ENCODE measurements around the gene TRNT1.

The TRNT1 gene

GRCh38 chr3:3084890-3085289 lies 41.9 kb upstream of the TRNT1 start:
- Histone ChIP-seq H3K4me1 (ENCODE audit: insufficient read depth, poor library complexity, severe bottlenecking) (no peaks in the 10 kb centered on the region), H3K4me3 (ENCODE audit: severe bottlenecking) (no peak overlapping the region), H3K36me3 (ENCODE audit: low read depth) (no peaks in the 10 kb centered on the region), H3K27me3 (ENCODE audit: insufficient read depth, poor library complexity, severe bottlenecking) (no peaks in the 10 kb centered on the region), H3K27ac (ENCODE audit: poor library complexity, severe bottlenecking) (no peak overlapping the region), H3K9me3 (ENCODE audit: severe bottlenecking) (no peaks in the 10 kb centered on the region)
- no peak for DNase-seq (ENCODE audit: low spot score)
- TF ChIP-seq, protein P1, sequence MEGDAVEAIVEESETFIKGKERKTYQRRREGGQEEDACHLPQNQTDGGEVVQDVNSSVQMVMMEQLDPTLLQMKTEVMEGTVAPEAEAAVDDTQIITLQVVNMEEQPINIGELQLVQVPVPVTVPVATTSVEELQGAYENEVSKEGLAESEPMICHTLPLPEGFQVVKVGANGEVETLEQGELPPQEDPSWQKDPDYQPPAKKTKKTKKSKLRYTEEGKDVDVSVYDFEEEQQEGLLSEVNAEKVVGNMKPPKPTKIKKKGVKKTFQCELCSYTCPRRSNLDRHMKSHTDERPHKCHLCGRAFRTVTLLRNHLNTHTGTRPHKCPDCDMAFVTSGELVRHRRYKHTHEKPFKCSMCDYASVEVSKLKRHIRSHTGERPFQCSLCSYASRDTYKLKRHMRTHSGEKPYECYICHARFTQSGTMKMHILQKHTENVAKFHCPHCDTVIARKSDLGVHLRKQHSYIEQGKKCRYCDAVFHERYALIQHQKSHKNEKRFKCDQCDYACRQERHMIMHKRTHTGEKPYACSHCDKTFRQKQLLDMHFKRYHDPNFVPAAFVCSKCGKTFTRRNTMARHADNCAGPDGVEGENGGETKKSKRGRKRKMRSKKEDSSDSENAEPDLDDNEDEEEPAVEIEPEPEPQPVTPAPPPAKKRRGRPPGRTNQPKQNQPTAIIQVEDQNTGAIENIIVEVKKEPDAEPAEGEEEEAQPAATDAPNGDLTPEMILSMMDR (IDR thresholded peaks at IDR 0.05; ENCODE audit: poor library complexity, severe bottlenecking): no peak
- ATAC-seq (ENCODE audit: low read depth): no peak

DNA sequence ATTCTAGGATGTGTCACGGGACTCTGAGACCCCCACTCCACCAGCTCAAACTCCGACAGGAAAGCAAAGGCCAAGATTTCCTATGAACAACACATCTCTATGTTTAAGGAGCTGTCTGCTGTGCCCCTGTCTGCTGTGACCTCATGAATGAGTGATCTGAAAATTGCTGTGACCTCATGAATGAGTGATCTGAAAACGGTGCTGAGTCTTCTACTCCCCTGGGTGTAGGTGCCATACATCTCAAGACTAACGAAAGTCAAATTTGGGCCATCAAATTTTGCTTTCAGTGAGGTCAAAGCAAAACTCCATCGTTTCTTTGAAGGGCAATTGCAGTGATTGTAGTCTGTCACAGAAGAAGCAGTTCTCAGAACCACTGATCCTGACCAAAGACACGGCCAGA lies 41.0 kb upstream of the TRNT1 start:
- DNase-seq (ENCODE audit: low spot score) (no peak), ATAC-seq (ENCODE audit: low read depth) (no peak)
- H3K27me3 ChIP-seq (ENCODE audit: insufficient read depth, poor library complexity, severe bottlenecking): no peaks in the 10 kb centered on the region
- H3K4me1 ChIP-seq (ENCODE audit: insufficient read depth, poor library complexity, severe bottlenecking): no peaks in the 10 kb centered on the region
- H3K4me3 ChIP-seq (ENCODE audit: severe bottlenecking): no peak overlapping the region
- H3K27ac ChIP-seq (ENCODE audit: poor library complexity, severe bottlenecking): no peak overlapping the region
- TF ChIP-seq, protein P1 (IDR thresholded peaks at IDR 0.05; ENCODE audit: poor library complexity, severe bottlenecking): no peak
- H3K9me3 ChIP-seq (ENCODE audit: severe bottlenecking): no peaks in the 10 kb centered on the region
- no peaks in the 10 kb centered on the region for H3K36me3 ChIP-seq (ENCODE audit: low read depth)

- Histone ChIP-seq H3K27ac (ENCODE audit: poor library complexity, severe bottlenecking) (no peak overlapping the region), H3K27me3 (ENCODE audit: insufficient read depth, poor library complexity, severe bottlenecking) (no peaks in the 10 kb centered on the region)
- DNase-seq (ENCODE audit: low spot score): no peak
These were observed 40.5 kb upstream of the TRNT1 start for GRCh38 chr3:3086239-3086638.

DNA sequence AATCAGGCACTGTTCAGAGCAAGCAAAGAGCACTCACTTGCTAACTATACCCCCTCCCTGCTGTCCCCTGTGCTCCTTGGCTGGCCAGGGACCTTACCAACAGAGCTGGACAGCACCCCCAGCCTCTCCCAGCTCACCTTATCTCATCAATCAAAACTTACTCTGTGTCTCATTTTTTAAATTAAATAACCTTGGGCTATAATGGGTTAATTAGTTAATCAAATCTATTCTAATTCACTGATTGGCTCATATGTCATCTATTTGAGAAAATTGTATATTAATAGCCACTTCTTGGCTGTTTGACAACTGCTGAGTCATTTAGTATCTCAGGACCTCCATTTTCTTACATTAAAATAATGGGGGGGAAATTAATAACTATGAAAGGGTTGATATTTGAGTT lies 39.5 kb upstream of the TRNT1 start:
- ATAC-seq (ENCODE audit: low read depth): no peak
- H3K4me1 ChIP-seq (ENCODE audit: insufficient read depth, poor library complexity, severe bottlenecking): no peaks in the 10 kb centered on the region
- H3K36me3 ChIP-seq (ENCODE audit: low read depth): no peaks in the 10 kb centered on the region
- TF ChIP-seq, protein P1 (IDR thresholded peaks at IDR 0.05; ENCODE audit: poor library complexity, severe bottlenecking): no peak
- H3K27me3 ChIP-seq (ENCODE audit: insufficient read depth, poor library complexity, severe bottlenecking): no peaks in the 10 kb centered on the region
- H3K9me3 ChIP-seq (ENCODE audit: severe bottlenecking): no peaks in the 10 kb centered on the region
- no peak overlapping the region for H3K27ac ChIP-seq (ENCODE audit: poor library complexity, severe bottlenecking)
- no peak overlapping the region for H3K4me3 ChIP-seq (ENCODE audit: severe bottlenecking)
- no peak for DNase-seq (ENCODE audit: low spot score)

More at GRCh38 chr3:3086239-3086638, 40.5 kb upstream of the TRNT1 start:
- ATAC-seq (ENCODE audit: low read depth): no peak
- Histone ChIP-seq H3K4me1 (ENCODE audit: insufficient read depth, poor library complexity, severe bottlenecking) (no peaks in the 10 kb centered on the region), H3K36me3 (ENCODE audit: low read depth) (no peaks in the 10 kb centered on the region), H3K9me3 (ENCODE audit: severe bottlenecking) (no peaks in the 10 kb centered on the region), H3K4me3 (ENCODE audit: severe bottlenecking) (no peak overlapping the region)
- TF ChIP-seq, protein P1 (IDR thresholded peaks at IDR 0.05; ENCODE audit: poor library complexity, severe bottlenecking): no peak

DNA sequence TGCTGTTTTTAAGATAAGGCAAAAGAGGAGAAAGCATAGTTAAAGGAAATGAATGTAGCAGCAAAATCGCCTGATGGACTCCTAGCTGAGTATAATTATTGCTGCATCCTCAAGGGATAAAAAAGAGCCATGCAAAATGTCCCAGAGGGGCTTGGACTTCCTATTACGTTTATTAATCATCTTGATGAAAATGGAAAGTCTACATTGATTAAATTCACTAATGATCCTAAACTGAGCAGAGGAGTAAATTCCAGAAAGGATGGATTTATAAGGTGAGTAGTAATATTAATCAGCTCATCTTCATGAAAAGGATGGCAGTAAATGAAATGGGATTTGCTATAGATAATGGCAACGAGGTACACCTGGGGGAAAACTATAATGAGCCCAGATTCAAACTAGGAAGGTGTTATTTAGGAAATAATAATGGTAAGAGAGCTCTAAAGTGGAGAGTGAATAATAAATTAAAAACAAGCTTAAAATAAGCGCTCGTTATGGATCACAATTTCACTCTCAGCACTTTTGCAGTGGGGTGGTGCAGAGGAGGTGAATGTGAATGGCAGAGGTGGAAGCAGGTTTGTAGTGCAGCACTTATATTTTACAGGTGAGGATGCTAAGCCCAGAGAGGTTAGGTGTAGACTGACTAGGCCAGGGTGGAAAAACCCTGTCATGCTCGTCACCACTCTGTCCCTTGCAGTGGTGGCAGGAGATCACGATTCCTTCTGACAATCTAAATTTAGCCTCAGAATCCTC lies 38.8 kb upstream of the TRNT1 start:
- DNase-seq (ENCODE audit: low spot score) (no peak), ATAC-seq (ENCODE audit: low read depth) (no peak)
- no peak overlapping the region for H3K4me3 ChIP-seq (ENCODE audit: severe bottlenecking)
- TF ChIP-seq, protein P1 (IDR thresholded peaks at IDR 0.05; ENCODE audit: poor library complexity, severe bottlenecking): no peak
- H3K27me3 ChIP-seq (ENCODE audit: insufficient read depth, poor library complexity, severe bottlenecking): no peaks in the 10 kb centered on the region
- H3K27ac ChIP-seq (ENCODE audit: poor library complexity, severe bottlenecking): no peak overlapping the region
- H3K4me1 ChIP-seq (ENCODE audit: insufficient read depth, poor library complexity, severe bottlenecking): no peaks in the 10 kb centered on the region
- no peaks in the 10 kb centered on the region for H3K9me3 ChIP-seq (ENCODE audit: severe bottlenecking)
- no peaks in the 10 kb centered on the region for H3K36me3 ChIP-seq (ENCODE audit: low read depth)

All from RWPE2 (cell line).